C4-2B (cell line): ENCODE results near the gene TBKBP1.

Source experiments
- H3K27ac ChIP-seq: fragments of 450-650 bp; 2 replicates; pipeline ENCODE4 v1.5.1; 2017
- ZFX ChIP-seq: fragments of 450-650 bp; IDR thresholded peaks from 2 replicates; pipeline ENCODE4 v1.6.1; 2017
- TF ChIP-seq, protein P1 (sequence below): fragments of 450-650 bp; conservative IDR thresholded peaks from 2 replicates; pipeline ENCODE4 v1.5.1; 2017; ENCODE audit warnings: mild to moderate bottlenecking

The TBKBP1 gene

DNA sequence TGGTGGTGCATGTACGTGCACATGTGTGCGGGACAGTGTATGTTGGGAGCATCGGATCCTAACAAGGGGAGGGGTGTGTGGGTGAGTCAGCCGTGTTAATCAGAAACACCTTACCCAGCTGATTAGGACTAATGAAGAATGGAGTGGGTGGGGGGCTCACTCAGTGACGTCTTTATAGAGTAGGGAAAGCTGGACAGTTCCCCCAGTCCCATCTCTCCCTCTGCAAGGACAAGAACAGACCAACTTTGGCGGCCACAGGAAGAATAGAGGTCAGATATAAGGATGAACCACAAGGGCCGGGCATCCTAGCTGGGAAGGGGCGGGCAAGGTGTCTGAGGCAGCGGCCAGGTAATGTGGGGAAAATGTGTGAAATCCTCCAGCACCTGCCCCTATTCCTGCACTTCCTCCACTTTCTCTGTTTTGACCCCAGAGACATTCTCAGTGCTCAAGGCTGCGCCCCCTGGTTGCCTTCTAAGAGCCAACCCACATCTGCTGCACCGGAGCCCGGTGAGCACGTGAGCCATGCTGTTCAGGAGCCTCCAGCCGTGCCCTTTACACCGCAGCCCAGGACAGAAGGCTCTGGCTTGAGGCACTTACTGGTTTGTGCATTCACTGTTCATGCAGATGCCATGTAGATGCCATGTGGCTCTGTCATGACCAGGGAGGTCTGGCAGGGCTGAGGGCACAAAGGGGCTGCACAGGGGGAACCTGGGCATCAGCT is 20.2 kb downstream of the TBKBP1 start:
- no peak overlapping the region for H3K27ac ChIP-seq
- TF ChIP-seq, protein P1, sequence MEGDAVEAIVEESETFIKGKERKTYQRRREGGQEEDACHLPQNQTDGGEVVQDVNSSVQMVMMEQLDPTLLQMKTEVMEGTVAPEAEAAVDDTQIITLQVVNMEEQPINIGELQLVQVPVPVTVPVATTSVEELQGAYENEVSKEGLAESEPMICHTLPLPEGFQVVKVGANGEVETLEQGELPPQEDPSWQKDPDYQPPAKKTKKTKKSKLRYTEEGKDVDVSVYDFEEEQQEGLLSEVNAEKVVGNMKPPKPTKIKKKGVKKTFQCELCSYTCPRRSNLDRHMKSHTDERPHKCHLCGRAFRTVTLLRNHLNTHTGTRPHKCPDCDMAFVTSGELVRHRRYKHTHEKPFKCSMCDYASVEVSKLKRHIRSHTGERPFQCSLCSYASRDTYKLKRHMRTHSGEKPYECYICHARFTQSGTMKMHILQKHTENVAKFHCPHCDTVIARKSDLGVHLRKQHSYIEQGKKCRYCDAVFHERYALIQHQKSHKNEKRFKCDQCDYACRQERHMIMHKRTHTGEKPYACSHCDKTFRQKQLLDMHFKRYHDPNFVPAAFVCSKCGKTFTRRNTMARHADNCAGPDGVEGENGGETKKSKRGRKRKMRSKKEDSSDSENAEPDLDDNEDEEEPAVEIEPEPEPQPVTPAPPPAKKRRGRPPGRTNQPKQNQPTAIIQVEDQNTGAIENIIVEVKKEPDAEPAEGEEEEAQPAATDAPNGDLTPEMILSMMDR = no peak
- no peak for TF ChIP-seq ZFX

DNA sequence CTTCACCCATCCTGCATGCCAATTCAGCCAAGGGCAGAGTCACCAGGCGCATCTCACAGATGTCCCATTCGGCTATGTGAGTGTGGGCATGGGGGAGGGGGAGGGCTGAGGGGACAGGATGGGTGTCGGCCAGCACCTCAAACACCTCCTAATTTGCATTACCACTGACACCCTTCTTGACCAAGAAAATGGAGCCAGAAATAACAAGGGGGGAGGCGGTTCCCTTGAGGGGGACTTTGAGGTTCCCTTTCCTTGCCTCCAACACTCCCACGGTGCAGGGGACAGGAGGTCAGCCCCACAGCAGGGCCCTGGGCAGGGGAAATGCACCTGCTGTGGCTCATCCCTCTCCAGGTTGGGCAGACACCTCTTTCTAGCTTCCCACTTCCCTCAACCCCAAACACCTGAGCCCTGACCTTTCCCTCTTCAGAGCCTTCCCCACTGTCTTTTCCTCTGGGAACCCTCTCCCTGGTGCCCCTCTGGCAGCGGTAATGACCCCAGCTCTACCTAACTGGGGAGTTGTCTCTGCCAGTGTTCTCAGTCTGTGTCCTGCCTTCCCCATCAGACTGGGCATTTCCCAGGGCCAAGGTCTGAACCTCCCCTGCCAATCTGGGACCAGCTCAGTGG is 20.9 kb downstream of the TBKBP1 start:
- no peak overlapping the region for H3K27ac ChIP-seq
- TF ChIP-seq, protein P1 = no peak
- no peak for TF ChIP-seq ZFX

DNA sequence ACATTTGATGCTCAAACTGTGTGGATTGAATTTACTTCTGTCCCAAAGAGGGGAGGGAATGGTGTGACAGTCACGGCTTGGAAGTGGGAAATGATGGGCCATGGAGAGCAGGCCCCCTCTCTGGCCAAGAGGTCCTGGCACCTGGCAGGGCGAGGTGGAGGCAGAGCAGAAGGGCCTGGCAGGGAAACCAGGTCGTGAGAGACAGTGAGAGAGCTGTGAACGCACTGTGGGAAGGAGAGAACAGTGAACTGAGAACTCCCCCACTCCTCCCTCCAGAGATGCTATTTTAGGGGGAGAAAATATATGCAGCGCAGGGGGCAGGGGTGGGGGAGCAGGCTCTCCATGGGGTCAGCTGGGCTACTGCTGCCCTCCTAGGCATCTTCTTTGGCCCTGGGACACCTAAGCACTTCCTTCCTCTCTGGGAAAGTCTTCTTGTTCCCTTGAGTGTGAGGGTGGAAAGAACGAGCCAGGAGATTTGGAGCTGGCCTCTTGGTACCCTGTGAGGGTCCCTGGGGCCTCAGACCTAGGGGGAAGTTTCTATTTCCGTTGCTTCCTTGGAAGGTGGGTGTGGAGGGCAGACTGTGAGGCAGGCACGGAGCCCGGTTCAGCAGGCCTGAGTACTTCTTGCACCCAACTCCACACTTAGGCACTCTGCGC is 21.8 kb downstream of the TBKBP1 start:
- H3K27ac ChIP-seq = no peak overlapping the region
- TF ChIP-seq, protein P1 = no peak
- no peak for TF ChIP-seq ZFX

DNA sequence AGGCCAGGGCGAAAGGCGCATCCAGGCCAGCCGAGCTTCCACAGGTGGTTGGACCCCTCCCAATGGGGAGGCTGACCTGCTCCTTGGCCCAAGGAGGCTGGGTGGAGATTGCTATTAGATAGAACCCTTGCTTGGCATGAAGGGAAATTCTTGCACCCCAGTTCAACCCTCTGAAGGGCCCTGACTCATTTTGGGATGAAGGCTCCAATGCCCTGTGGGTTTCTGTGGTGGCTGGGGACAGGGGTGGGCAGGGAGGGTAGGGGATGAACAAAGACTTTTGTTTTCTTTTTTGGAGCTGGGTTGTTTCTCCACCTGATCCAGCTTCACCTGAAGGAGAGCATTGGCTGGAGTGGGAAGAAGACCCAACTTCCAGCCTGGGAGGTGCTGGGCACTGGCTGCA is 22.4 kb downstream of the TBKBP1 start:
- TF ChIP-seq ZFX = no peak
- TF ChIP-seq, protein P1 = no peak
- H3K27ac ChIP-seq = no peak overlapping the region

DNA sequence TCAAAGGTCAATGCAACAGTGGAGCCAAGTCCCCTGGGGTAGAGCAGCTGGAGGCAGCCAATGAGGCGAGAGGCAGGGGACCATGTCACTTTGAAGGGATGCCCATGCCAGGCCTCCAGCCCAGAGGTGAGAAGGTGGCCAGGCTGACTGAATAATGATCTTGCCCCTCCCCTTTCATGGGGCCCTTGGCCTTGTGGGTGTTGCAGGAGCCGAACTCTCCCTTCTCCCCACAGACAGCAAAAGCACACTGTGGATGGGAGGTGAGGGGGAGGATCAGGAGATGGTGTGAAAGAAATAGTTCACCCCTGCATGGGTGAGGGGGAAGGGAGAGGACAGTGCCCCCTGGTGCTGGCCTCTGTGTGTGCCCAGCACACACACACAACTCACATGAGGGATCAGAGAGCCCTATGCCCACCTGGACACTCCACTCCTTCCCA is 23.3 kb downstream of the TBKBP1 start:
- TF ChIP-seq, protein P1 = no peak
- TF ChIP-seq ZFX = no peak
- H3K27ac ChIP-seq = no peak overlapping the region

DNA sequence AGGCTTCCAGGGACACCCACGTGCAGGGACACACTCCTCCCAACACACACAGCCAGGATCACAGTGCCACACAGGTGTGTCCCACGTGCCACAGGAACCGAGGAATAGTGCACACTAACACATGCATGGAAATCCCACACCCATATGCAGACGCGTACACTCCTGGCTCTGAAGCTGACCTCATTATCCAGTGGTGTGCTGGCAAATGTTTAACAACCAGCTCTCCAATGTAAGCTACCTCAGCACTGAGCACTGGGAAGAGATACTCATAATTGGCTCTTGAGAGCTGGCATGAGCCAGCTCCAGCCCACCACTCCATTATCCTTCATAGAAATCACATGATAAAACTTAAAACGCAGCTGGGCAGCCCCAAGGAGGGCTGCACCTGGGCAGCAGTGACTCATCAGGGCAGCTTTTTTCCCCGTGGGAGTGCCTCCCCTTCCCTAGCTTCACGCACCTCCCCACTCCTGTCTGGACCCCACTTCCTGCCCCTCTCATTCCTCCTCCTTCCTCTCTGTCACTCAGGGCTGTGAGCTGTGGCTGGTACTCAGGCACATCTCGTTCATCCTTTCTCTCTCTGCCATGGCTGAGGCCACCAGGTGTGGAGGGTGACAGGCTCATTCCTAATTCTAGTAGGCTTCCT is 24.1 kb downstream of the TBKBP1 start:
- TF ChIP-seq, protein P1 = no peak
- no peak for TF ChIP-seq ZFX
- H3K27ac ChIP-seq = no peak overlapping the region
